ENCODE results near the gene SETD5.

SETD5 gene

GRCh38 chr3:9414826-9415225 is 17.4 kb downstream of the SETD5 start:
- no peak for DNase-seq (ENCODE audit: extremely low read depth, low read depth)
- TF ChIP-seq, protein P1, sequence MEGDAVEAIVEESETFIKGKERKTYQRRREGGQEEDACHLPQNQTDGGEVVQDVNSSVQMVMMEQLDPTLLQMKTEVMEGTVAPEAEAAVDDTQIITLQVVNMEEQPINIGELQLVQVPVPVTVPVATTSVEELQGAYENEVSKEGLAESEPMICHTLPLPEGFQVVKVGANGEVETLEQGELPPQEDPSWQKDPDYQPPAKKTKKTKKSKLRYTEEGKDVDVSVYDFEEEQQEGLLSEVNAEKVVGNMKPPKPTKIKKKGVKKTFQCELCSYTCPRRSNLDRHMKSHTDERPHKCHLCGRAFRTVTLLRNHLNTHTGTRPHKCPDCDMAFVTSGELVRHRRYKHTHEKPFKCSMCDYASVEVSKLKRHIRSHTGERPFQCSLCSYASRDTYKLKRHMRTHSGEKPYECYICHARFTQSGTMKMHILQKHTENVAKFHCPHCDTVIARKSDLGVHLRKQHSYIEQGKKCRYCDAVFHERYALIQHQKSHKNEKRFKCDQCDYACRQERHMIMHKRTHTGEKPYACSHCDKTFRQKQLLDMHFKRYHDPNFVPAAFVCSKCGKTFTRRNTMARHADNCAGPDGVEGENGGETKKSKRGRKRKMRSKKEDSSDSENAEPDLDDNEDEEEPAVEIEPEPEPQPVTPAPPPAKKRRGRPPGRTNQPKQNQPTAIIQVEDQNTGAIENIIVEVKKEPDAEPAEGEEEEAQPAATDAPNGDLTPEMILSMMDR (IDR thresholded peaks at IDR 0.05; ENCODE audit: low read depth, low read length, missing control alignments): no peak
- H3K4me3 ChIP-seq (replicated peaks; ENCODE audit: low read depth, low read length): no peak overlapping the region

DNA sequence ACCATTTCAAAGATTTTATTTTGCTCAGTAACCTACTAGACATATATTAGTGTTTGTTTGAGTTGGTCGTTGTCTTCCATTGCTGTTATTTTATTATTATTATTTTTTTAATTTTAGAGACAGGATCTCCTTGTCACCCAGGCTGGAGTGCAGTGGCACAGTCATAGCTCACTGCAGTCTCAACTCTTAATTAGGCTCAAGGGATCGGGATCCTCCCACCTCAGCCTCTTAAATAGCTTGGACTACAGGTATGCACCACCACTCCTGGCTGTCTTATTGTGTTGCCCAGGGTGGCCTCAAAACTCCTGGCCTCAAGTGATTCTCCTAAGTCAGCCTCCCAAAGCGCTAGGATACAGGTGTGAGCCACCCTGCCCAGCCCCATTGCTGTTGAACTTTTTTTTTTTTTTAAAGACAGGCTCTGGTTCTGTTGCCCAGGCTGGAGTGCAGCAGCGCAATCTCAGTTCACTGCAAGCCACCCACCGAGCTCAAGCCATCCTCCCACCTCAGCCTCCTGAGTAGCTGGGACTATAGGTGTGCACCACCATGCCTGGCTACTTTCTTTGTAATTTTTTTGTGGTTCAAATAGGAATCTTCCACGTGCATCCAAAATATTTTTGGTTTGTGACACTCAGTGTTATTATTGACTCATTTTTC is 18.2 kb downstream of the SETD5 start:
- TF ChIP-seq, protein P1 (IDR thresholded peaks at IDR 0.05; ENCODE audit: low read depth, low read length, missing control alignments): no peak
- no peak for DNase-seq (ENCODE audit: extremely low read depth, low read depth)
- H3K4me3 ChIP-seq (replicated peaks; ENCODE audit: low read depth, low read length): no peak overlapping the region

DNA sequence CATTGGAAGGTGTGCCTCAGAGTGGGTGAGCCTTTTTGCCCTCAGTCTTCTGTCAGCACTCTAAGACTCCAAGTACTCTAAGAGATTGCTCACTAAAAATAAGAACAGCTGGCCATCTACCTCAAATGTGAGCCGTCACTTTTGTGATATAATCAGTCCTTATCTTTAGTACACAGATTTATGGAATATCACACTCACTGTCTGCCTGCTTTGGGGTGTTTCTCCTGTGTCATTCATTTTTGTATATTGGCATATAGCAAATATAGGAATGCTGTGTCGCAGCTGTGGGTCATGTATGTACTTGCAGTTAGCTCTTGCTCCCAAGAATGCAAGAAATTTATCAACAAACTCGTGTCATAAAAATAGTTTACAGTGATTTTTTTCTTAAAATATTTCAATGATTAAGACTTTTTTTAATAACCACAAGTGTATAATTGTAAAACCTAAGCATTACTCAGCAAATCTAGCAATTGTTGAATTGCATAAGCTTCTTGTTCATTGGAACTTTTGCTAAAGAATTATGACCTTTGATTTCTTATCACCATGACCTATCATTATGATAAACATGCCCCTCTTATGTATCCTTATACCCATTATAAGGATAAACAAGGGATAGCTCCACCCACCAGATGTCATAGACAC is 18.8 kb downstream of the SETD5 start:
- TF ChIP-seq, protein P1 (IDR thresholded peaks at IDR 0.05; ENCODE audit: low read depth, low read length, missing control alignments): no peak
- no peak for DNase-seq (ENCODE audit: extremely low read depth, low read depth)

DNA sequence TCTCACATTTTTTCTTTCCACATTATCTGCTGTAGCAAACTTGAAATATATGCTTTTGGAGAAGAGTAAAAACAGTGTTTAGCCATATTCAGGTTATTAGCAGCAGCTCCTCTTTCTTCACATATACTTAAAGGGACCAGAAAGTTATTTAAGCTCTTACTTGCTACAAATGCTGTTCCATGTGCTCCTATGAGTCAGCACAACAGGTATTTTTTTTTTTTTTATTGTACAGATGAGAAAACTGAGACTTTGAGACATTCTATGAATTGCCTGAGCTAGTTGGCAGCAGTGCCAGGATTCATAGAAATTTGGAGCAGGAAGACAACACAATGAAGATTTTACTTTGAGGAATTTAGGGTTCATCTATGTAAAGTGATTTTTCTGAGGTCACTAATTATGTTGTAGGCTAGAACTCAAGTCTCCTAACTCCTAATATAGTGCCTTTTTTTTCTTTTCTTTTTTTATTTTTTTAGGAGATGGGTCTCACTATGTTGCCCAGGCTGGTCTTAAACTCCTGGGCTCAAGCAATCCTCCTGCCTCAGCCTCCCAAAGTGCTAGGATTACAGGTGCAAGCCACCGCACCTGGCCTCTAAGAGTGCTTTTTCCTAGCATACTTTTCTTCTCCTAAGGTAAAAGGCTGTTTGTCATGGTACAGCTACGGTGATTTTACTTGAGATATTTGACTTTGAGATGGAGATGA is 23.6 kb downstream of the SETD5 start:
- TF ChIP-seq, protein P1 (IDR thresholded peaks at IDR 0.05; ENCODE audit: low read depth, low read length, missing control alignments): no peak
- no peak for DNase-seq (ENCODE audit: extremely low read depth, low read depth)
- no peak overlapping the region for H3K4me3 ChIP-seq (replicated peaks; ENCODE audit: low read depth, low read length)

More for the DNA sequence above, 18.8 kb downstream of the SETD5 start:
- H3K4me3 ChIP-seq (replicated peaks; ENCODE audit: low read depth, low read length): no peak overlapping the region

DNA sequence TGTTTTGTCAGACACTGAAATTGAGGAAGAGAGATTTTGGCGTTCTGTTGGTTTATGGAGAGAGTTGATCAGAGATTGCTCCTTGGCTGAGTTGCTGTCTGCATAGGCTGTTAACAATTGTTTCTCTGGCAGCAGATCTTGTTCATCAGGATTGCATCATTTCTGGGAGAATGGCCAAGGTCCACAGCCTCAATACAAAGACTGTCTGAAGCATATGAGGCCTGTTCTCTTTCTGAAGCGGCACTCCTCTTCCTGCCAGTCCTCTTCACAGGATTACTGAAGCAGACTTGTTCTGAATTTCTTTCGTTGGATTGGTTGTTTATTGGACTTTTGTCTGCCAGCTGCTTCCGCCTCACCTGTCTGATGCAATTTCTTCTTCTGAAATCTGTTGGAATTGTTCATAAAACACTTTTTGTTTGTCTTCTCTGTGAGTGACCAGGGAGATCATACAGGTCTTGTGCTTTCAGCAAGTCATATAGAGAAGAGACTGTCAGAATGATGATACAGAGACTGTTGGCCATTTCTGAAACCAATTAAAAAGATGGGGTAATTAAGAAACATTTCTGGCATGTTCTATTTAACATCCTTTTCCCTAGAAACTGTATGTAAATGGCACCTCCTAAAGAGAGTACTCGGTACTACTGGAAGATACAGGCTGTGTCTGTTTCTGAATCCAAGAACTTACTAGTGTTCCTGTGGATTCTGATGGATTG is 25.5 kb downstream of the SETD5 start:
- TF ChIP-seq, protein P1 (IDR thresholded peaks at IDR 0.05; ENCODE audit: low read depth, low read length, missing control alignments): peak; percentile 14
- peak overlapping the region; percentile 13; the same call in 1 of the 2 replicates for H3K4me3 ChIP-seq (replicated peaks; ENCODE audit: low read depth, low read length)
- DNase-seq (ENCODE audit: extremely low read depth, low read depth): peak; percentile 95

GRCh38 chr3:9428411-9428810 is 31.0 kb downstream of the SETD5 start:
- no peak for DNase-seq (ENCODE audit: extremely low read depth, low read depth)
- H3K4me3 ChIP-seq (replicated peaks; ENCODE audit: low read depth, low read length): no peak overlapping the region
- TF ChIP-seq, protein P1 (IDR thresholded peaks at IDR 0.05; ENCODE audit: low read depth, low read length, missing control alignments): no peak

Measured in HFF-Myc (cell line).